A549 (cell line): ENCODE measurements around the gene HOXD11.

ENCODE experiments used
- EP300 ChIP-seq, 2 experiments: fragments of >200 bp; sonication (Bioruptor Twin); formaldehyde crosslinking; IDR thresholded peaks; 2 replicates in 1 of 2; 3 replicates in 1 of 2; pipeline ENCODE4 v1.6.1; 2016 to 2017
- POLR2A ChIP-seq: IDR thresholded peaks from 2 replicates; pipeline ENCODE4 v1.6.1; 2012; ENCODE audit warnings: mild to moderate bottlenecking, low read length
- RFX5 ChIP-seq: fragments of 450-650 bp; IDR thresholded peaks from 2 replicates; pipeline ENCODE4 v1.7.1; 2014; ENCODE audit warnings: antibody characterized with exemption, mild to moderate bottlenecking, moderate library complexity
- TF ChIP-seq, protein P1 (sequence below): IDR thresholded peaks from 2 replicates; pipeline ENCODE4 v1.6.1; 2012
- TF ChIP-seq, protein P2 (sequence below): fragments of >200 bp; sonication (Bioruptor Twin); formaldehyde crosslinking; IDR thresholded peaks from 3 replicates; pipeline ENCODE4 v1.5.1; 2016

DNA sequence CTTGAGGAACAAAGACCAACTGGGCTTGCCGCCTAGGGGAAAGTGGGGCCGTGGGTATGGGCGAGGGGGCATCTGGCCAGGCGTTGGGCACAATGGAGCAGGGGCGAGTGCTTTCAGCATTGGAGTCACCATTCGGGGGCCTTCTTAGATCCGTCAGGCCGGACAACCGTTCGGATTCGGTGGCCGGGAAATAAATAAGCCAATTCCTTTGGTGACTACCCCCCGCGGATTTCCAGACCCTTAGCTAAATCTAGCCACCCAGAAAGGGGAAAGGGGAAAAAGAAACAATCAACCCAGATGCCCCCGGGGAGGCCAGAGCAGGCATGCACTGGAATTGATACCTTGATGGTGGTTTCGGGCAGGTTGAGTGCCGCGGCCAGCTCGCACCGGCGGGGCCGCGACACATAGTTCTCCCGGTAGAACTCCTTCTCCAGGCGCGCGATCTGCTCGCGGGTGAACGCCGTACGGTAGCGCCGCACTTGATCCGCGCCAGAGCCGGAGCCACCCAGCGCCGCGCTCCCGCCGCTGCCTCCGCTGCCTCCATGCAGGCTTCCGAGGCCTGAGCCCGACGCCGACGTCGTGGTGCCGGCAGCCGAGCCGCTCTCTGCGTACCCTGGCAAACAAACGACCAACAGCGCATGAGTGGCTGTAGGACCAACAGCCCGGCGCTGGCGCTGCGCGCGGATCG is 25.1 kb upstream of the HOXD11 start:
- TF ChIP-seq POLR2A (no peak), EP300 (IDR thresholded peaks at IDR 0.05) (no peak), RFX5 (no peak)
- TF ChIP-seq, protein P1, sequence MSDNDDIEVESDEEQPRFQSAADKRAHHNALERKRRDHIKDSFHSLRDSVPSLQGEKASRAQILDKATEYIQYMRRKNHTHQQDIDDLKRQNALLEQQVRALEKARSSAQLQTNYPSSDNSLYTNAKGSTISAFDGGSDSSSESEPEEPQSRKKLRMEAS, result no peak
- TF ChIP-seq, protein P2, sequence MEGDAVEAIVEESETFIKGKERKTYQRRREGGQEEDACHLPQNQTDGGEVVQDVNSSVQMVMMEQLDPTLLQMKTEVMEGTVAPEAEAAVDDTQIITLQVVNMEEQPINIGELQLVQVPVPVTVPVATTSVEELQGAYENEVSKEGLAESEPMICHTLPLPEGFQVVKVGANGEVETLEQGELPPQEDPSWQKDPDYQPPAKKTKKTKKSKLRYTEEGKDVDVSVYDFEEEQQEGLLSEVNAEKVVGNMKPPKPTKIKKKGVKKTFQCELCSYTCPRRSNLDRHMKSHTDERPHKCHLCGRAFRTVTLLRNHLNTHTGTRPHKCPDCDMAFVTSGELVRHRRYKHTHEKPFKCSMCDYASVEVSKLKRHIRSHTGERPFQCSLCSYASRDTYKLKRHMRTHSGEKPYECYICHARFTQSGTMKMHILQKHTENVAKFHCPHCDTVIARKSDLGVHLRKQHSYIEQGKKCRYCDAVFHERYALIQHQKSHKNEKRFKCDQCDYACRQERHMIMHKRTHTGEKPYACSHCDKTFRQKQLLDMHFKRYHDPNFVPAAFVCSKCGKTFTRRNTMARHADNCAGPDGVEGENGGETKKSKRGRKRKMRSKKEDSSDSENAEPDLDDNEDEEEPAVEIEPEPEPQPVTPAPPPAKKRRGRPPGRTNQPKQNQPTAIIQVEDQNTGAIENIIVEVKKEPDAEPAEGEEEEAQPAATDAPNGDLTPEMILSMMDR, result no peak
